ENCODE results near the gene STK10.

The STK10 gene

GRCh38 chr5:172123269-172123692, 64.7 kb downstream of the STK10 start:
- TF ChIP-seq CTCF (IDR thresholded peaks at IDR 0.05; ENCODE audit: control insufficient read depth, insufficient read depth, low read depth, low read length, missing control alignments) = peak; percentile 58
- no peak overlapping the region for H3K4me3 ChIP-seq (ENCODE audit: control insufficient read depth, low read depth, low read length)
- DNase-seq (ENCODE audit: low read depth) = no peak

GRCh38 chr5:172119921-172120688, 67.9 kb downstream of the STK10 start:
- no peak overlapping the region for H3K4me3 ChIP-seq (ENCODE audit: control insufficient read depth, low read depth, low read length)
- TF ChIP-seq CTCF (IDR thresholded peaks at IDR 0.05; ENCODE audit: control insufficient read depth, insufficient read depth, low read depth, low read length, missing control alignments) = no peak
- DNase-seq (ENCODE audit: low read depth) = no peak

- no peak for DNase-seq (ENCODE audit: low read depth)
- no peak overlapping the region for H3K4me3 ChIP-seq (ENCODE audit: control insufficient read depth, low read depth, low read length)
- no peak for TF ChIP-seq CTCF (IDR thresholded peaks at IDR 0.05; ENCODE audit: control insufficient read depth, insufficient read depth, low read depth, low read length, missing control alignments)
These were observed 69.1 kb downstream of the STK10 start for GRCh38 chr5:172118891-172119290.

GRCh38 chr5:172117977-172118701, 69.9 kb downstream of the STK10 start:
- no peak overlapping the region for H3K4me3 ChIP-seq (ENCODE audit: control insufficient read depth, low read depth, low read length)
- no peak for TF ChIP-seq CTCF (IDR thresholded peaks at IDR 0.05; ENCODE audit: control insufficient read depth, insufficient read depth, low read depth, low read length, missing control alignments)
- no peak for DNase-seq (ENCODE audit: low read depth)

GRCh38 chr5:172115541-172115982, 72.5 kb downstream of the STK10 start:
- no peak overlapping the region for H3K4me3 ChIP-seq (ENCODE audit: control insufficient read depth, low read depth, low read length)
- DNase-seq (ENCODE audit: low read depth) = no peak
- TF ChIP-seq CTCF (IDR thresholded peaks at IDR 0.05; ENCODE audit: control insufficient read depth, insufficient read depth, low read depth, low read length, missing control alignments) = no peak

GRCh38 chr5:172114875-172115422, 73.1 kb downstream of the STK10 start:
- DNase-seq (ENCODE audit: low read depth) = no peak
- no peak overlapping the region for H3K4me3 ChIP-seq (ENCODE audit: control insufficient read depth, low read depth, low read length)

More at GRCh38 chr5:172114875-172115422, 73.1 kb downstream of the STK10 start:
- no peak for TF ChIP-seq CTCF (IDR thresholded peaks at IDR 0.05; ENCODE audit: control insufficient read depth, insufficient read depth, low read depth, low read length, missing control alignments)
